ENCODE measurements around the gene TMEM169. TPM values are rescaled to one million over a fixed set of nuclear protein-coding genes. Genes with fewer than 3 reads are reported as not detected.

Gene TMEM169
- total and polyA plus RNA-seq, 2 donors (not counting 1 experiment from before 2014, with no cell fraction given): 0.28 to 0.84 TPM

GRCh38 chr2:216059233-216059834 is 22.4 kb upstream of the TMEM169 start:
- POLR2A ChIA-PET: interaction anchor here (1.2 to 2.2 kb wide), 2 partner anchors 22 to 50 kb away, joined by 3 to 7 read pairs; partner anchors contain the start of genes PECR, TMEM169 and XRCC5
- Histone ChIP-seq H3K27me3 (replicated peaks in 1 of 4; ENCODE audit: control extremely low read depth in 1 of 4, control insufficient read depth in 3 of 4, insufficient read depth in 4 of 4, low read length in 3 of 4) (no peaks in the 10 kb centered on the region), H3K4me1 (ENCODE audit: control insufficient read depth in 2 of 2, insufficient read depth in 2 of 2, low read length in 2 of 2) (peaks cover 17 to 19% of the 10 kb centered on the region in 2 donors), H4K20me1 (ENCODE audit: control insufficient read depth, insufficient read depth, low read length, poor library complexity, severe bottlenecking) (no peaks in the 10 kb centered on the region), H3K9me3 (ENCODE audit: control extremely low read depth in 1 of 3, control insufficient read depth in 2 of 3, insufficient read depth in 1 of 3, low read length in 2 of 3) (no peaks in the 10 kb centered on the region), H3K79me2 (ENCODE audit: control insufficient read depth, insufficient read depth, low read length) (no peaks in the 10 kb centered on the region), H2AFZ (ENCODE audit: insufficient read depth, low read depth, low read length, poor library complexity, severe bottlenecking) (no peak overlapping the region), H3K27ac (ENCODE audit: low read length in 2 of 2) (no peak overlapping the region), H3K4me2 (replicated peaks; ENCODE audit: low read depth, low read length, poor library complexity, severe bottlenecking) (no peak overlapping the region), H3K36me3 (replicated peaks in 1 of 2; ENCODE audit: control extremely low read depth in 1 of 2, control insufficient read depth in 1 of 2, extremely low read depth in 1 of 2, insufficient read depth in 2 of 2, low read length in 1 of 2) (peaks cover under 1 to 1% of the 10 kb centered on the region in 2 experiments), H3K9ac (ENCODE audit: low read length) (no peak overlapping the region), H3K4me3 (ENCODE audit: control extremely low read depth in 1 of 5, extremely low read depth in 1 of 5, insufficient read depth in 1 of 5, low read depth in 2 of 5, low read length in 4 of 5) (no peak overlapping the region)
- CTCF ChIA-PET: interaction anchor here (0.6 to 2.9 kb wide), 7 partner anchors 9 to 55 kb away, joined by 3 to 14 read pairs (median 4); partner anchors contain the start of genes PECR and TMEM169
- TF ChIP-seq EZH2 (IDR thresholded peaks at IDR 0.05; ENCODE audit: borderline replicate concordance, insufficient read depth, low read depth, low read length, poor library complexity, severe bottlenecking) (no peak), CTCF (IDR thresholded peaks at IDR 0.05) (peak; percentile 55)
- Mint-ChIP-seq H3K4me3 (peak overlapping the region; percentile 23), H3K9me3 (ENCODE audit: insufficient read depth) (no peaks in the 10 kb centered on the region), H3K4me1 (peaks cover 34% of the 10 kb centered on the region), H3K27ac (peak overlapping the region; percentile 43), H3K27me3 (no peaks in the 10 kb centered on the region)
- intact Hi-C loops (cut with micrococcal nuclease): loop anchor here (2.0 to 5.0 kb wide), 4 partner anchors 21 to 747 kb away; partner anchors contain the start of genes ATIC, PECR, SMARCAL1 and TMEM169
- DNase-seq: no peak
- 100% methylated on average over 1 of the region's 5 CpGs for WGBS (ENCODE audit: insufficient coverage)
- ATAC-seq (ENCODE audit: low read depth): no peak

GRCh38 chr2:216064014-216064630 is 17.6 kb upstream of the TMEM169 start:
- H3K4me3 ChIP-seq (ENCODE audit: control extremely low read depth in 1 of 5, extremely low read depth in 1 of 5, insufficient read depth in 1 of 5, low read depth in 2 of 5, low read length in 4 of 5): no peak overlapping the region
- ChIA-PET CTCF (interaction anchor here (0.9 to 1.3 kb wide), 3 partner anchors 13 to 46 kb away, joined by 3 read pairs; no protein-coding TSS in a partner anchor), POLR2A (interaction anchor here (0.5 kb wide), 1 partner anchor 13 kb away, joined by 4 read pairs; no protein-coding TSS in a partner anchor)
- H3K27me3 ChIP-seq (replicated peaks in 1 of 4; ENCODE audit: control extremely low read depth in 1 of 4, control insufficient read depth in 3 of 4, insufficient read depth in 4 of 4, low read length in 3 of 4): no peaks in the 10 kb centered on the region
- ATAC-seq (ENCODE audit: low read depth) (no peak), DNase-seq (no peak)
- intact Hi-C loops (cut with micrococcal nuclease): no loop called here
- H3K4me1 ChIP-seq (ENCODE audit: control insufficient read depth in 2 of 2, insufficient read depth in 2 of 2, low read length in 2 of 2): no peaks in the 10 kb centered on the region
- no peak overlapping the region for H3K27ac Mint-ChIP-seq
- H3K9ac ChIP-seq (ENCODE audit: low read length): no peak overlapping the region
- H3K4me1 Mint-ChIP-seq: peaks cover 4% of the 10 kb centered on the region
- no peak overlapping the region for H3K4me3 Mint-ChIP-seq
- H3K27me3 Mint-ChIP-seq: no peaks in the 10 kb centered on the region
- H3K79me2 ChIP-seq (ENCODE audit: control insufficient read depth, insufficient read depth, low read length): no peaks in the 10 kb centered on the region
- no peaks in the 10 kb centered on the region for H3K9me3 Mint-ChIP-seq (ENCODE audit: insufficient read depth)
- WGBS (ENCODE audit: insufficient coverage): no CpG with 5 or more reads among the region's 2 CpGs
- peaks cover 8 to 14% of the 10 kb centered on the region in 2 experiments for H3K36me3 ChIP-seq (replicated peaks in 1 of 2; ENCODE audit: control extremely low read depth in 1 of 2, control insufficient read depth in 1 of 2, extremely low read depth in 1 of 2, insufficient read depth in 2 of 2, low read length in 1 of 2)
- no peaks in the 10 kb centered on the region for H4K20me1 ChIP-seq (ENCODE audit: control insufficient read depth, insufficient read depth, low read length, poor library complexity, severe bottlenecking)
- no peak overlapping the region for H2AFZ ChIP-seq (ENCODE audit: insufficient read depth, low read depth, low read length, poor library complexity, severe bottlenecking)
- no peaks in the 10 kb centered on the region for H3K9me3 ChIP-seq (ENCODE audit: control extremely low read depth in 1 of 3, control insufficient read depth in 2 of 3, insufficient read depth in 1 of 3, low read length in 2 of 3)
- no peak overlapping the region for H3K27ac ChIP-seq (ENCODE audit: low read length in 2 of 2)
- H3K4me2 ChIP-seq (replicated peaks; ENCODE audit: low read depth, low read length, poor library complexity, severe bottlenecking): no peak overlapping the region
- TF ChIP-seq CTCF (IDR thresholded peaks at IDR 0.05): no peak
